Mucosa of gallbladder (tissue), 1 donor: Measurements from ENCODE around the gene TCP11. TPM values are rescaled to one million over a fixed set of nuclear protein-coding genes. Genes with fewer than 3 reads are reported as not detected.

Experiments used
- total RNA-seq: library from RNA; stranded (reverse); gene quantifications from one replicate; pipeline ENCODE4 v1.2.1, GENCODE V29; 2021
- donor health status: DM: no; HTN: no; CAD: no.

Gene TCP11
- total RNA-seq, 1 donor from 2014 or later = not detected

Other genes starting within 250 kb of the TCP11 start
- 0.37 TPM for gene SCUBE3, start 72.6 kb upstream of the TCP11 start, total RNA-seq
- gene ZNF76, start 118.4 kb upstream of the TCP11 start, total RNA-seq = 38.3 TPM
- 19.5 TPM for gene DEF6, start 156.5 kb upstream of the TCP11 start, total RNA-seq
- gene PPARD, start 201.2 kb upstream of the TCP11 start, total RNA-seq = 27.9 TPM